Measurements from ENCODE around the gene HDAC4. TPM values are rescaled to one million over a fixed set of nuclear protein-coding genes. Genes with fewer than 3 reads are reported as not detected.

Gene HDAC4
- total RNA-seq, 1 experiment from 2014 or later: 32.0 TPM

DNA sequence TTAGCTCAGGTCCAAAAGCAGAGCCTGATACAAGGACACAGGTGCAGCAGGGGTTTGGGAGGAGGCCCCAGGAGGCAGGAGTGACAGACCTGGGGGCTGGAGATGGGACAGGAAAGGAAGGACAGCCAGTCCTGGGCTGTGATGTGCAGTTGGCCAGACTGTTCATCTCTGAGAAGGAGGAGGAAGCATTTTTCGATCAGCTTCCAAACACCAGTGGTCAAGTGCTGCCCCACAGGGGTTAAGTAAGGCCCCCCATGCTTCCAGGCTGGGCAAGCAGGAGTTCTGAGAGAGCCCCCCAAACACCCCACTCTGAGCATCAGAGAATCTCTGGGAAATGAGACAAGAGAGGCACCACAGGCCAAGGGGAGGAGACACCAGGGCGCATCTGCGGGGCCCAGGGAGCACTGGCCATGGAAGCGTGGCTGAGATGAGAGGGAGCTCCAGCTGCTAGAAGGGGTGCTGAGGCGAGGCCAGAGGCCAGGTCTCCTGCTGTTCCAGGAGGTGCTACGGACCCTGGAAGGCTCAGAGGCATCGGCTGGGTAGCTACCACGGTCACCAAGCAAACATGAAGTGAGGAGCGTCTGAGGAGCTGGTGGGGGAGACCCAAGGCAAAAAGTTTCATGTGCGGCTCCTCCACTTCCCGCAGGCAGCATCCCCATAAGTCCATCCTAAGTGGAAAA, 5.6 kb upstream of the HDAC4 start:
- H2BK5ac ChIP-seq (ENCODE audit: insufficient read length, low read length): no peak overlapping the region
- no peak overlapping the region for H4K91ac ChIP-seq (ENCODE audit: insufficient read length, low read depth, low read length)
- no peak overlapping the region for H2AK5ac ChIP-seq (ENCODE audit: insufficient read length, low read length)
- no peaks in the 10 kb centered on the region for H3K4me1 ChIP-seq (ENCODE audit: insufficient read depth, low read length)
- no peak overlapping the region for H2BK20ac ChIP-seq (ENCODE audit: low read depth, low read length, poor library complexity, severe bottlenecking)
- no peak overlapping the region for H3K4me2 ChIP-seq (ENCODE audit: insufficient read depth, insufficient read length, low read length)
- no peak overlapping the region for H4K8ac ChIP-seq (replicated peaks; ENCODE audit: insufficient read length, low read depth, low read length)
- no peak overlapping the region for H3K14ac ChIP-seq (ENCODE audit: insufficient read depth, low read length)
- no peaks in the 10 kb centered on the region for H3K79me1 ChIP-seq (ENCODE audit: insufficient read depth, low read depth, low read length, poor library complexity, severe bottlenecking)
- H3K9me3 Mint-ChIP-seq: no peaks in the 10 kb centered on the region; a peak in 1 of 5 replicates
- H3K27ac Mint-ChIP-seq: peak overlapping the region in 1 of 3 experiments; percentile 14; a peak in 1 of 7 replicates
- no peak overlapping the region for H2BK15ac ChIP-seq (ENCODE audit: low read depth, low read length)
- H3K9ac ChIP-seq (ENCODE audit: extremely low read depth, insufficient read length, low read length): no peak overlapping the region
- no peak overlapping the region for H3K4me3 Mint-ChIP-seq
- H2BK12ac ChIP-seq (ENCODE audit: insufficient read length, low read depth, low read length): no peak overlapping the region
- WGBS (ENCODE audit: extremely low coverage, insufficient read length, low lambda C conversion rate): no CpG with 5 or more reads among the region's 11 CpGs
- no peak overlapping the region for H2AFZ ChIP-seq (ENCODE audit: low read length)
- TF ChIP-seq CTCF (conservative IDR thresholded peaks at IDR 0.05): no peak
- no peak overlapping the region for H3K27ac ChIP-seq (ENCODE audit: insufficient read length, low read depth, low read length)
- H3K79me2 ChIP-seq (ENCODE audit: insufficient read depth, low read length): no peaks in the 10 kb centered on the region
- no peaks in the 10 kb centered on the region for H3K9me3 ChIP-seq (ENCODE audit: control insufficient read depth, low read depth, low read length)
- H4K20me1 ChIP-seq (ENCODE audit: control insufficient read depth, insufficient read depth, insufficient read length): no peaks in the 10 kb centered on the region
- H3K4me1 Mint-ChIP-seq: peaks cover 19 to 22% of the 10 kb centered on the region in 2 experiments
- no peak overlapping the region for H2BK120ac ChIP-seq (ENCODE audit: low read depth, low read length, poor library complexity, severe bottlenecking)
- H4K5ac ChIP-seq (ENCODE audit: insufficient read length, low read depth, low read length): no peak overlapping the region
- no peak overlapping the region for H3K4ac ChIP-seq (ENCODE audit: low read depth, low read length)
- no peak overlapping the region for H3K23ac ChIP-seq (ENCODE audit: insufficient read length, low read depth, low read length)
- H3K36me3 Mint-ChIP-seq (ENCODE audit: insufficient read depth in 1 of 3, low read depth in 3 of 3): no peaks in the 10 kb centered on the region
- peaks cover 2% of the 10 kb centered on the region; the same call in 1 of the 2 replicates for H3K27me3 Mint-ChIP-seq (ENCODE audit: low read depth)
- H3K23me2 ChIP-seq (ENCODE audit: insufficient read length, low read depth, low read length, poor library complexity, severe bottlenecking): no peaks in the 10 kb centered on the region
- H3K18ac ChIP-seq (ENCODE audit: insufficient read length, low read depth, low read length): no peak overlapping the region
- H3K56ac ChIP-seq (ENCODE audit: insufficient read length, low read depth, low read length): no peak overlapping the region
- H3K27me3 ChIP-seq (ENCODE audit: insufficient read depth, low read length): no peaks in the 10 kb centered on the region
- H3T11ph ChIP-seq (ENCODE audit: low read length): no peak overlapping the region
- no peak for DNase-seq
